ENCODE data around the gene MISFA. TPM values are rescaled to one million over a fixed set of nuclear protein-coding genes. Genes with fewer than 3 reads are reported as not detected.

Gene MISFA
- total and polyA plus RNA-seq, 2 experiments from 2014 or later = 2.0 TPM; not detected in 1

- 100% methylated on average over 2 of the region's 2 CpGs for WGBS (ENCODE audit: low lambda C conversion rate, missing lambda C conversion rate)
Measured at GRCh38 chr11:18623707-18624106, 24.1 kb downstream of the MISFA start.

GRCh38 chr11:18624161-18624560 is 24.6 kb downstream of the MISFA start:
- WGBS (ENCODE audit: low lambda C conversion rate, missing lambda C conversion rate) = 90% methylated on average over 1 of the region's 1 CpG
- Histone ChIP-seq H3K4me1 (ENCODE audit: insufficient read depth) (no peaks in the 10 kb centered on the region), H4K20me1 (ENCODE audit: insufficient read depth, poor library complexity, severe bottlenecking) (peaks cover 72% of the 10 kb centered on the region), H3K9me3 (ENCODE audit: low read depth) (no peaks in the 10 kb centered on the region), H3K36me3 (replicated peaks; ENCODE audit: insufficient read depth, low read depth) (no peaks in the 10 kb centered on the region), H3K4me3 (no peak overlapping the region), H3K9me2 (replicated peaks; ENCODE audit: insufficient read depth) (no peaks in the 10 kb centered on the region), H3K27me3 (no peaks in the 10 kb centered on the region), H3K27ac (no peak overlapping the region), H3K4me2 (no peak overlapping the region), H2AFZ (no peak overlapping the region), H3K79me2 (peaks cover 99% of the 10 kb centered on the region)
- no peak for DNase-seq (ENCODE audit: low spot score)
- TF ChIP-seq EZH2phosphoT487 (IDR thresholded peaks at IDR 0.05; ENCODE audit: low read depth, severe bottlenecking, unreplicated experiment) = no peak
- TF ChIP-seq, protein P1, sequence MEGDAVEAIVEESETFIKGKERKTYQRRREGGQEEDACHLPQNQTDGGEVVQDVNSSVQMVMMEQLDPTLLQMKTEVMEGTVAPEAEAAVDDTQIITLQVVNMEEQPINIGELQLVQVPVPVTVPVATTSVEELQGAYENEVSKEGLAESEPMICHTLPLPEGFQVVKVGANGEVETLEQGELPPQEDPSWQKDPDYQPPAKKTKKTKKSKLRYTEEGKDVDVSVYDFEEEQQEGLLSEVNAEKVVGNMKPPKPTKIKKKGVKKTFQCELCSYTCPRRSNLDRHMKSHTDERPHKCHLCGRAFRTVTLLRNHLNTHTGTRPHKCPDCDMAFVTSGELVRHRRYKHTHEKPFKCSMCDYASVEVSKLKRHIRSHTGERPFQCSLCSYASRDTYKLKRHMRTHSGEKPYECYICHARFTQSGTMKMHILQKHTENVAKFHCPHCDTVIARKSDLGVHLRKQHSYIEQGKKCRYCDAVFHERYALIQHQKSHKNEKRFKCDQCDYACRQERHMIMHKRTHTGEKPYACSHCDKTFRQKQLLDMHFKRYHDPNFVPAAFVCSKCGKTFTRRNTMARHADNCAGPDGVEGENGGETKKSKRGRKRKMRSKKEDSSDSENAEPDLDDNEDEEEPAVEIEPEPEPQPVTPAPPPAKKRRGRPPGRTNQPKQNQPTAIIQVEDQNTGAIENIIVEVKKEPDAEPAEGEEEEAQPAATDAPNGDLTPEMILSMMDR (IDR thresholded peaks at IDR 0.05; ENCODE audit: poor library complexity) = no peak
- no peak for TF ChIP-seq EZH2 (IDR thresholded peaks at IDR 0.05; ENCODE audit: borderline replicate concordance)

More at GRCh38 chr11:18623707-18624106, 24.1 kb downstream of the MISFA start:
- Histone ChIP-seq H3K27ac (no peak overlapping the region), H3K4me2 (no peak overlapping the region), H3K4me1 (ENCODE audit: insufficient read depth) (no peaks in the 10 kb centered on the region), H3K9me3 (ENCODE audit: low read depth) (no peaks in the 10 kb centered on the region), H2AFZ (no peak overlapping the region), H3K36me3 (replicated peaks; ENCODE audit: insufficient read depth, low read depth) (no peaks in the 10 kb centered on the region), H3K27me3 (no peaks in the 10 kb centered on the region), H3K79me2 (peaks cover 99% of the 10 kb centered on the region), H3K9me2 (replicated peaks; ENCODE audit: insufficient read depth) (no peaks in the 10 kb centered on the region), H3K4me3 (no peak overlapping the region), H4K20me1 (ENCODE audit: insufficient read depth, poor library complexity, severe bottlenecking) (peaks cover 67% of the 10 kb centered on the region)
- no peak for TF ChIP-seq EZH2phosphoT487 (IDR thresholded peaks at IDR 0.05; ENCODE audit: low read depth, severe bottlenecking, unreplicated experiment)
- TF ChIP-seq, protein P1 (IDR thresholded peaks at IDR 0.05; ENCODE audit: poor library complexity) = no peak
- TF ChIP-seq EZH2 (IDR thresholded peaks at IDR 0.05; ENCODE audit: borderline replicate concordance) = no peak
- no peak for DNase-seq (ENCODE audit: low spot score)

- H4K20me1 ChIP-seq (ENCODE audit: insufficient read depth, poor library complexity, severe bottlenecking) = peaks cover 26% of the 10 kb centered on the region
- peaks cover 13% of the 10 kb centered on the region for H3K4me1 ChIP-seq (ENCODE audit: insufficient read depth)
- no peak overlapping the region for H2AFZ ChIP-seq
- no peaks in the 10 kb centered on the region for H3K27me3 ChIP-seq
- no peak for DNase-seq (ENCODE audit: low spot score)
- H3K27ac ChIP-seq = no peak overlapping the region
- peaks cover 62% of the 10 kb centered on the region for H3K79me2 ChIP-seq
- H3K9me2 ChIP-seq (replicated peaks; ENCODE audit: insufficient read depth) = no peaks in the 10 kb centered on the region
- 30% methylated on average over 2 of the region's 2 CpGs for WGBS (ENCODE audit: low lambda C conversion rate, missing lambda C conversion rate)
- no peaks in the 10 kb centered on the region for H3K9me3 ChIP-seq (ENCODE audit: low read depth)
- TF ChIP-seq, protein P1 (IDR thresholded peaks at IDR 0.05; ENCODE audit: poor library complexity) = no peak
- no peak for TF ChIP-seq EZH2phosphoT487 (IDR thresholded peaks at IDR 0.05; ENCODE audit: low read depth, severe bottlenecking, unreplicated experiment)
- TF ChIP-seq EZH2 (IDR thresholded peaks at IDR 0.05; ENCODE audit: borderline replicate concordance) = no peak
- peak overlapping the region; percentile 74 for H3K4me3 ChIP-seq
- peak overlapping the region; percentile 93 for H3K4me2 ChIP-seq
- H3K36me3 ChIP-seq (replicated peaks; ENCODE audit: insufficient read depth, low read depth) = no peaks in the 10 kb centered on the region
Measured at GRCh38 chr11:18632841-18633240, 33.3 kb downstream of the MISFA start.
